GM12878 (cell line): Measurements from ENCODE around the gene FAM241A. TPM values are rescaled to one million over a fixed set of nuclear protein-coding genes. Genes with fewer than 3 reads are reported as not detected.

Experiments used
- CHD2 ChIP-seq: IDR thresholded peaks from 2 replicates; pipeline ENCODE4 v1.6.1; 2011; ENCODE audit warnings: low read depth, low read length, improper control_type of control experiment, borderline replicate concordance
- FOXK2 ChIP-seq: fragments of 450-650 bp; IDR thresholded peaks from 2 replicates; pipeline ENCODE4 v1.6.1; 2017; ENCODE audit warnings: mild to moderate bottlenecking, moderate library complexity
- FOXM1 ChIP-seq: IDR thresholded peaks from 2 replicates; pipeline ENCODE4 v1.6.1; 2012; ENCODE audit warnings: low read depth, mild to moderate bottlenecking, inconsistent platforms, low read length, moderate library complexity
- IKZF2 ChIP-seq, 2 experiments: fragments of 450-650 bp; IDR thresholded peaks; 2 replicates each; pipeline ENCODE4 v1.6.1; 2017; ENCODE audit warnings: mild to moderate bottlenecking in 2 of 2, moderate library complexity in 2 of 2
- MXI1 ChIP-seq: fragments of 150-350 bp; IDR thresholded peaks from 2 replicates; pipeline ENCODE4 v1.6.1; 2011; ENCODE audit warnings: low read depth, mild to moderate bottlenecking, inconsistent platforms, low read length, improper control_type of control experiment
- NKRF ChIP-seq: fragments of 450-650 bp; conservative IDR thresholded peaks from 2 replicates; pipeline ENCODE4 v1.6.1; 2017; ENCODE audit warnings: mild to moderate bottlenecking, moderate library complexity
- NR2C2 ChIP-seq: IDR thresholded peaks from 2 replicates; pipeline ENCODE4 v1.6.1; 2011; ENCODE audit warnings: borderline replicate concordance, low read depth; ENCODE audit not compliant: control insufficient read depth, insufficient read length
- PML ChIP-seq: IDR thresholded peaks from 2 replicates; pipeline ENCODE4 v1.6.1; 2012; ENCODE audit warnings: low read length, inconsistent platforms
- RELB ChIP-seq: fragments of 450-650 bp; IDR thresholded peaks from 2 replicates; pipeline ENCODE4 v1.6.1; 2017; ENCODE audit warnings: low read depth, mild to moderate bottlenecking, moderate library complexity
- SUPT20H ChIP-seq: IDR thresholded peaks from 2 replicates; pipeline ENCODE4 v1.6.1; 2011; ENCODE audit warnings: low read depth, mild to moderate bottlenecking, low read length, moderate library complexity, borderline replicate concordance; ENCODE audit not compliant: control insufficient read depth
- YY1 ChIP-seq: IDR thresholded peaks from 2 replicates; pipeline ENCODE4 v1.6.1; 2011; ENCODE audit warnings: low read depth, mild to moderate bottlenecking, low read length
- ZBTB33 ChIP-seq: fragments of 450-650 bp; IDR thresholded peaks from 2 replicates; pipeline ENCODE4 v1.6.1; 2017; ENCODE audit warnings: mild to moderate bottlenecking
- ZNF217 ChIP-seq: fragments of 450-650 bp; IDR thresholded peaks from 2 replicates; pipeline ENCODE4 v1.6.1; 2017; ENCODE audit warnings: antibody characterized with exemption, mild to moderate bottlenecking
- polyA plus RNA-seq, 11 experiments: library from polyadenylated mRNA; depleted of rRNA in 4 of 11; unstranded in 6 of 11; stranded (reverse) in 5 of 11; fragments of >200 nt; fragmentation: Nextera tagmentation in 4 of 11; fragmentation: Illumina TruSeq in 1 of 11; extraction: Ambion mirVana in 4 of 11; extraction: Trizol in 1 of 11; gene quantifications; 1 replicate in 1 of 11; 2 replicates in 10 of 11; pipeline versions ENCODE4 v1.2.1 to v1.2.3, GENCODE V29; 2011 to 2016; ENCODE audit warnings: inconsistent platforms in 2 of 11, missing spikeins in 2 of 11, low read depth in 1 of 11
- total RNA-seq, 4 experiments: library from RNA; depleted of rRNA in 3 of 4; stranded (reverse); fragments of >200 nt in 3 of 4; fragmentation: Illumina TruSeq in 1 of 4; extraction: Trizol in 1 of 4; gene quantifications; 2 replicates each; pipeline versions ENCODE4 v1.2.1 to v1.2.3, GENCODE V29; 2013 to 2021
- TF ChIP-seq, protein P1 (sequence below): fragments of 450-650 bp; IDR thresholded peaks from 2 replicates; pipeline ENCODE4 v1.6.1; 2017; ENCODE audit warnings: borderline replicate concordance
- TF ChIP-seq, protein P2 (sequence below): fragments of 450-650 bp; IDR thresholded peaks from 2 replicates; pipeline ENCODE4 v1.6.1; 2017; ENCODE audit warnings: mild to moderate bottlenecking, low read depth, inconsistent platforms; ENCODE audit not compliant: poor library complexity, severe bottlenecking

The FAM241A gene
- total and polyA plus RNA-seq, 10 of the 15 experiments (the other 5 are each of a cell fraction or from before 2014, with no cell fraction given): 0.20 to 7.5 (median 2.4) TPM

- TF ChIP-seq, protein P1, sequence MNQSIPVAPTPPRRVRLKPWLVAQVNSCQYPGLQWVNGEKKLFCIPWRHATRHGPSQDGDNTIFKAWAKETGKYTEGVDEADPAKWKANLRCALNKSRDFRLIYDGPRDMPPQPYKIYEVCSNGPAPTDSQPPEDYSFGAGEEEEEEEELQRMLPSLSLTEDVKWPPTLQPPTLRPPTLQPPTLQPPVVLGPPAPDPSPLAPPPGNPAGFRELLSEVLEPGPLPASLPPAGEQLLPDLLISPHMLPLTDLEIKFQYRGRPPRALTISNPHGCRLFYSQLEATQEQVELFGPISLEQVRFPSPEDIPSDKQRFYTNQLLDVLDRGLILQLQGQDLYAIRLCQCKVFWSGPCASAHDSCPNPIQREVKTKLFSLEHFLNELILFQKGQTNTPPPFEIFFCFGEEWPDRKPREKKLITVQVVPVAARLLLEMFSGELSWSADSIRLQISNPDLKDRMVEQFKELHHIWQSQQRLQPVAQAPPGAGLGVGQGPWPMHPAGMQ: no peak
- TF ChIP-seq PML (peak; percentile 37; the same call in 1 of the 2 replicates), CHD2 (no peak), NKRF (no peak), MXI1 (peak; percentile 70), NR2C2 (no peak), RELB (peak; percentile 52), FOXM1 (0 out of 2 replicates have a peak, but pooled peaks have one; percentile 34), SUPT20H (no peak), ZBTB33 (no peak), IKZF2 (IDR thresholded peaks at IDR 0.05) (peak in 1 of 2 experiments; percentile 33; a peak in 1 of 4 replicates), ZNF217 (0 out of 2 replicates have a peak, but pooled peaks have one; percentile 8), YY1 (peak; percentile 86), FOXK2 (no peak)
- TF ChIP-seq, protein P2, sequence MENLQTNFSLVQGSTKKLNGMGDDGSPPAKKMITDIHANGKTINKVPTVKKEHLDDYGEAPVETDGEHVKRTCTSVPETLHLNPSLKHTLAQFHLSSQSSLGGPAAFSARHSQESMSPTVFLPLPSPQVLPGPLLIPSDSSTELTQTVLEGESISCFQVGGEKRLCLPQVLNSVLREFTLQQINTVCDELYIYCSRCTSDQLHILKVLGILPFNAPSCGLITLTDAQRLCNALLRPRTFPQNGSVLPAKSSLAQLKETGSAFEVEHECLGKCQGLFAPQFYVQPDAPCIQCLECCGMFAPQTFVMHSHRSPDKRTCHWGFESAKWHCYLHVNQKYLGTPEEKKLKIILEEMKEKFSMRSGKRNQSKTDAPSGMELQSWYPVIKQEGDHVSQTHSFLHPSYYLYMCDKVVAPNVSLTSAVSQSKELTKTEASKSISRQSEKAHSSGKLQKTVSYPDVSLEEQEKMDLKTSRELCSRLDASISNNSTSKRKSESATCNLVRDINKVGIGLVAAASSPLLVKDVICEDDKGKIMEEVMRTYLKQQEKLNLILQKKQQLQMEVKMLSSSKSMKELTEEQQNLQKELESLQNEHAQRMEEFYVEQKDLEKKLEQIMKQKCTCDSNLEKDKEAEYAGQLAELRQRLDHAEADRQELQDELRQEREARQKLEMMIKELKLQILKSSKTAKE: no peak
Measured at GRCh38 chr4:112145790-112146501, 692 bp downstream of the FAM241A start (continued).
